NK-92 treated with Interleukin-12 subunit alpha and Interleukin-12 subunit beta, amount 100 ng/mL, for 24 hours (cell line): ENCODE measurements around the gene NME7.
"Not testable (repeated sequence)": the region's sequence is repeated elsewhere in the genome, so short reads cannot be mapped to it uniquely, and the experiment has no call there.

Experiments used
- DNase-seq: peaks from one replicate; lab custom pipeline; 2025; lab: John Stamatoyannopoulos, UW

Gene NME7

DNA sequence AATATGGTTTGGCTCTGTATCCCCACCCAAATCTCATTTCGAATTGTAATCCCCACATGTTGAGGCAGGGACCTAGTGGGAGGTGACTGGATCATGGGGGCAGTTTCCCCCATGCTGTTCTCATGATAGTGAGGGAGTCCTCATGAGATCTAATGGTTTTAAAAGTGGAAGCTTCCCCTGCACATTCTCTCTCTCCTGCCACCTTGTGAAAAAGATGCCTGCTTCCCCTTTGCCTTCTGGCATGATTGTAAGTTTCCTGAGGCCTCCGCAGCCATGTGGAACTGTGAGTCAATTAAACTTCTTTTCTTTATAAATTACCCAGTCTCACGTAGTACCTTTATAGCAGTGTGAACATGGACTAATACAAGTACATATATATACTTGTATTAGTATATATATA, 25.5 kb downstream of the NME7 start:
- DNase-seq = not testable (repeated sequence)

DNA sequence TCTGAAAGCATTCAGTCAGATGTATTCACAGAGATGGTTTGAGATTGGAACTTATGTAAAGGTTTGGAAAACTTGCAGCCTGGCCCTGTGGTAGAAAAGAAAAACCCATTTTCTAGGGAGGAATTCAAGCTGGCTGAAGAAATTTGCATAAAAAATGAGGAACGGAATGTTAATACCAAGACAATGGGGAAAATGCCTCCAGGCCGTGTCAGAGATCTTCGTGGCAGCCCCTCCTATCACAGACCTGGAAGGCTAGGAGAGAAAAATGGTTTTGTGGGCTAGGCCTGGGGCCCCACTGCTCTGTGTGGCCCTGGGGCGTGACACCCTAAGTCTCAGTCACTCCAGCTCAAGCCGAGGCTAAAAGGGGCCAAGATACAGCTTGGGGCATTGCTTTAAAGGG, 26.7 kb downstream of the NME7 start:
- no peak for DNase-seq

DNA sequence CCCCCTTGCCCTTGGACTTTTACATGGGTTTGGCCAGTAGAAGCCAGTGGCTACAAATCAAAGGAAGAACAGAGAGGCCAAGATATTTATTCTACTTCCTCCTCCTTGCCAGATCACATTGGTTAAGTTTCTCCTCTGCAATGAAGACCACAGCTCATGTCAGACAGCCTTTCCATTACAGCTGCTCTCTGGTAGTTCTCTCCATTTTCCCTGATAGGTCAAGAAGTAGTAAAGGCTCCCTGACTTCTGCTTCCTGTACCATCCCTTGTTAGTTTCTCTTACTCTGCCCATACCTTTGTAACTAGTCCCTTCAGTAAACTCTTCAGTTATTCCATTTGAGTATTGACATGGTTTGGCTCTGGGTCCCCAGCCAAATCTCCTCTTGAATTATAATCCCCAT, 27.8 kb downstream of the NME7 start:
- DNase-seq = no peak

DNA sequence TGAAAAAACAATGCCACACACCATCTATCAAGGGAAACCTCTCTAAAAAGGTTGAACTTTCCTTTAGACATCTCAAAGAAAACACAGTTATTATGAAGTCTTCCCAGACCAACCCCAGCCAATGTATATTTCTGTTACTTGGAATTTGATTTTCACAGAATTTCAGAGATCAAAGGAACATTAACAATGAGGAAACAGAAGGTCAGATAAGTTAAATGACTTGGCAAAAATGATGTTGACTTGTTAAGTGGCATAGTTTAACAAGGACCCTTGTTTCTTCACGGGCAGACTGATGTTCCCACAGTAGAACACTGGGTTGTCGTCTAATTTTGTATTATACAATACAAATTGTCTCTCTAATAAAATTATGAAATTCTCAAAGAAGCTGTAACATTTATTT, 29.0 kb downstream of the NME7 start:
- no peak for DNase-seq

DNA sequence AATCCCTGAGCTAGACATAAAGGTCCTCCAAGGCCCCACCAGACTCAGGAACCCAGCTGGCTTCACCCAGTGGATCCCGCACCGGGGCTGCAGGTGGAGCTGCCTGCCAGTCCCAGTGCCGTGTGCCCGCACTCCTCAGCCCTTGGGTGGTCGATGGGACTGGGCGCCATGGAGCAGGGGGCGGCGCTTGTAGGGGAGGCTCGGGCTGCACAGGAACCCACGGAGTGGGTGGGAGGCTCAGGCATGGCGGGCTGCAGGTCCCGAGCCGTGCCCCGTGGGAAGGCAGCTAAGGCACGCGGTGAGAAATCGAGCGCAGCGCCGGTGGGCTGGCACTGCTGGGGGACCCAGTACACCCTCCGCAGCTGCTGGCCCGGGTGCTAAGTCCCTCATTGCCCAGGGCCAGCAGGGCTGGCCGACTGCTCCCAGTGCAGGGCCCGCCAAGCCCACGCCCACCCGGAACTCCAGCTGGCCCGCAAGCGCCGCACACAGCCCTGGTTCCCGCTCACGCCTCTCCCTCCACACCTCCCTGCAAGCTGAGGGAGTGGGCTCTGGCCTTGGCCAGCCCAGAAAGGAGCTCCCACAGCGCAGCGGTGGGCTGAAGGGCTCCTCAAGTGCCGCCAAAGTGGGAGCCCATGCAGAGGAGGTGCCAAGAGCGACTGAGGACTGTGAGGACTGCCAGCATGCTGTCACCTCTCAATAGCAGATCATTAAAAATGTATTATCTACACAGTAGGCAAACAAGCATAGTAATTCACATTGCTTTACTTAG, 30.5 kb downstream of the NME7 start:
- DNase-seq = not testable (repeated sequence)

DNA sequence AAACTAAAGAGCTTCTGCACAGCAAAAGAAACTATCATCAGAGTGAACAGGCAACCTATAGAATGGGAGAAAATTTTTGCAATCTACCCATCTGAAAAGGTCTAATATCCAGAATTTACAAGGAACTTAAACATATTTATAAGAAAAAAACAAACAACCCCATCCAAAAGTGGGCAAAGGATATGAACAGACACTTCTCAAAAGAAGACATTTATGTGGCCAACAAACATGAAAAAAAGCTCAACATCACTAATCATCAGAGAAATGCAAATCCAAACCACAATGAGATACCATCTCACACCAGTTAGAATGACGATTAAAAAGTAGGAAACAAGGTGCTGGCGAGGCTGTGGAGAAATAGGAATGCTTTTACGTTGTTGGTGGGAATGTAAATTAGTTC, 32.9 kb downstream of the NME7 start:
- not testable (repeated sequence) for DNase-seq

DNA sequence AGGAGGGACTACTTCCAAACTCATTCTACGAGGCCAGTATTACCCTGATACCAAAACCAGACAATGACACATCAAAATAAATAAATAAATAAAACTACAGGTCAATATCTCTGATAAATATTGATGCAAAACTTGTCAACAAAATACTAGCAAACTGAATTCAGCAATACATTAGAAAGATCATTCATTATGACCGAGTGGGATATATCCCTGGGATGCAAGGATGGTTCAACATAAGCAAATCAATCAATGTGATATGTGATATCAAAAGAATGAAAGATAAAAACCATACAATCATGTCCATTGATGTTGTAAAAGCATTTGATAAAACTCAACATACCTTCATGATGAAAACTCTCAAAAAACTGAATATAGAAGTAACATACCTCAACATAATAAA, 36.7 kb downstream of the NME7 start:
- DNase-seq = no peak

DNA sequence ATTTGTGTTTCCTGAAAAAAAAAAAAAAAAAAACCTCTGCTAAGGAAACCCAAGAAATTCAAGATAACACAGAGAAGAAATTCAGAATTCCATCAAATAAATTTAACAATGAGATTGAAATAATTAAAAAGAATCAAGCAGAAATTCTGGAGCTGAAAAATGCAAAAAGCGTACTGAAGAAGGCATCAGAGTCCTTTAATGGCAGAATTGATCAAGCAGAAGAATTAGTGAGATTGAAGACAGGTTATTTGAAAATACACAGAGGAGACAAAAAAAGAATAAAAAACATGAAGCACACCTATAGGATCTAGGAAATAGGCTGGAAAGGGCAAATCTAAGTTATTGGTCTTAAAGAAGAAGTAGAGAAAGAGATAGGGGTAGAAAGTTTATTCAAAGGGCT, 38.2 kb downstream of the NME7 start:
- no peak for DNase-seq

DNA sequence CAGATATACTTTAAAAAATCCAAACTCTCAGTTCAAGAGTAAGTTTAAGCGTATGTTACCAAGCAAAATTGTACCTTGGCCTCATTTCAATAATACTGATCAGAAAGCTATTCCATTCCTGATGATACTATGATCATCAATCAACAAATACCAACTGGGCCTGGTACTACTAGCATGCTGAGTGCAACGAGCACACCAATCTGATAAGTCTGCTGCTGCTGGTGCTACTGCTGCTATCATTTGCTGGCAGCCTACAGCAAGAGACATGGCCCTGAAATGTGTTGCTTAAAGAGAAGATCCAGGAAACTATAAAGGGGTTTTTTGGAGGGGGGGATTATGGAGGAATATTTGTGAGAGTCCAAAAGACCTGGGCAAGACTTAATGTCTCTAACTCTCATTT, 39.7 kb downstream of the NME7 start:
- no peak for DNase-seq

DNA sequence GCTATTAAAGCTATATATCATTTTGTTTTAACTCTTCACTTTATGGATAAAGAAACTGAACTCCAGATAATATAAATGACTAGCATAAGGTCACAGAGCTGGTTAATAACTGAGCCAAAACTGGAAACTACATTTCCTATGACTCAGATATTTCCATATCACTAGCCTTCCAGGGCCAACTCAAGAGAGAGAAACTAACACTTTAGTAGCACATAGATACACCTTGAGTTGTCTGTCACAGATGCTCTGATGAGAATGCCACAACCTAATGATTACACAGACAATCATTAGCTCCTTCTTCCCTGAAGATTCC, 40.7 kb downstream of the NME7 start:
- no peak for DNase-seq

DNA sequence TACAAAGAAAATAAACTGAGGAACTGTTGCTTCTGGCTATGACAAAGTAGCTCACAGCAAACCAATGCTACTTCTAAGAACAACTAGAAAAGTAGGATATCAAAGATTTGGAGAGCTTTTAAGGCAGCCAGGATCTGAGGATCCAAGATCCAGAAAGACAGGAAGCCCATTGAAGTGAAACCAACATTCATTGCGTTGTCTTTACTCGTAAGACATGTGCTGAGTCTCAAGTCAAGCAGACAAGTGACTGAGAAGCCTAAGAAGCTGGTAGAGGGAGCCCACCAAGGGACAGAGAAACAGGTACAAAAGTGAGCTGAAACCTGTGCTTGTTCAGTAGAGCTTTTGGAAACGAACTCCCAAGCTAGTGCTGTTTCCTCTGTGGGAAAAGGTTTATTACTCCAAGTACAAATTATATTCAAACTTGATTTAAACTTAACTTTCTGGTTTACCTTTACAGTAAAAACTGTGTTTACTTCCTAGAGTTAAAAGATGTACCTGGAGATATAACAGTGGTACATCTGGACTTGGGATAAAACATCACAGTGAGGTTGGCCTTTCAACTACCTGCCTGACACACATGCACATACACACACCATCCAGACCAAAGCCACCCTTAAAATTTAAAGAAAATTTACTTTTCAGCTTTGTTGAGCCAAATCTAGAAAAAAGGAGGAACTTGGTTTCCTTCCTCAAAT, 41.2 kb downstream of the NME7 start:
- DNase-seq = no peak

DNA sequence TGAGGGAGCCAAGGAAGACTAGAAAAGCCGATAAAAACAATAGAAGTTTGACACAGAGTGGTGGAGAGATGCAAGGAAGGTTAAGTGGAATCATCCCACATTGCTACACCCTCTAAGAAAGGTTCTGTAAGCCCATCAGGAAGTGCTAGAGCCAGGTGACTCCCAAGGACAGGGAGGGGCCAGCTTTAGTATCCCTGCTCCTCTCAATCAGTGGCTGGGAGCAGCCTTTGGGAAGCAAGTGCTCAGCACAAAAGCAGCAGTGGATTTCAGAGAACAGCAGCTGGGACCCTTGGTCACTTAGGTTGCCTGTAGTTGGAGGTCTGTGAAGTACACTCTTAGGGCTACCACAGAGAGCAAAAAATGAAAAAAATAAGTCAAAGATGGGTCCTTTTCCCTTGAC, 42.5 kb downstream of the NME7 start:
- no peak for DNase-seq

DNA sequence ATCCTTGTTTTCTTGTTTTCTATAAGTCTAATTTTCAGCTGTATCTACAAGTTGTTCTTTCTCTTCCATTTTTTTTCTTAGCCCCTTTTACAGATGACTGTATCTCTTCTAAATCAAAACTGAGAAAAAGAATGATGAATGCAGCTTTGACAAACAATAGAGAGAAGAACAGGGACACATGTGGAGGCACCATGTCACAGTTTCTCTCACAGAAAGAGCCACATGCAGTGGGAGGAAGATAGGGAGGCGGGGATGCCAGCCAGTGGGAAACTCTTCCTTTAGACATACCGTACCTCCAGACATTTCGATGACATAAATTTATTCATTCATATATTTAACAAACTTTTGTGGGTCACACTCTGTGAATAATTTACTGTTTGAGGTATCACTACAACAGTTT, 45.5 kb downstream of the NME7 start:
- no peak for DNase-seq

DNA sequence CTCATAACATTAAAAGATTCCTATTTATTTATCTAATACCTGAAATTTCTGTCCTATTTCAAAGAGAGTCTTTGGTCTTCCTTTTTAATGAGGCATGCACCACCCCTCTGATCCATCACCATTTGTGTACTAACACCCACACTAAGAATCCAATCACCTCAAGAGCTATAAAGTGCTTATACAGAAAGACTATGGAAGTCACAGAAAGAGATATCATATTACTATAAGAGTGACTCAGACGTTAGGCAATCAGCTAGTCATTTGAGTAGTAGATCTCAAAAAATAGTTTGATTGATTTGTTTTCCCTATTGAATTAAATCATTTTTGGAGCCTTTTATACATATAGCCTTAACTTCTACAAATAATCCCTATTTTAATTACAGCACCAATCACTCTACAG, 46.1 kb downstream of the NME7 start:
- DNase-seq = no peak

DNA sequence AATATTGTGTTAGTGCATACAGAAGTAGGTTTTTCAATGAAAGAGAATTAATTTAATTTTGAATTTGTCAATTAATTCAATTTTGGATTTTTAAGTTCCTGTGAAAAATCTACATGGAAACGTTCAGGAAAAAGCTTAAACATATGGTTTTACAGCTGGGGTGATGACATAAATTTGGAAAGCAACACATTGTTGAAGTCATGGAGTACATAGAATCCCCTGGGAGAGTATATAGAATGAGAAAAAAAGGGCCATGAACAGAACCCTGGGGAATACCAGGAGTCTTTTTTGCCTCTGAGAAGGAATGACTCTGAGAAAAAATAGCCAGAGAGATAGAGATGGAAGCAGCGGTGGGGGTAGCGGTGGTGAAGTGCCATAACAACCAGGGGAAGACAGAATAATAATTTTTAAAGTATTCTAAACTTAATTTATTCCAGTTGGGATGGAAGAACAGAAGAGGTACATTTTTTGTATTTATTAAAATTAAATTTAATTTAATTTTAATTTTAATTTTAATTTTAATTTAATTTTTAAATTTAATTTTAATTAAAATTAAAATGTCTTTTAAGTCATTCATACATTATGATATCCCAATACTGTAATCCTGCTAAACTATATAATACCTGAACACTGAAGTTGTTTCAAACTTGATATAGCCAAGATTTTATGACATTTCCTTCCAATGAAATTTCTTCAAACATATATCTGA, 48.9 kb downstream of the NME7 start:
- DNase-seq = no peak

DNA sequence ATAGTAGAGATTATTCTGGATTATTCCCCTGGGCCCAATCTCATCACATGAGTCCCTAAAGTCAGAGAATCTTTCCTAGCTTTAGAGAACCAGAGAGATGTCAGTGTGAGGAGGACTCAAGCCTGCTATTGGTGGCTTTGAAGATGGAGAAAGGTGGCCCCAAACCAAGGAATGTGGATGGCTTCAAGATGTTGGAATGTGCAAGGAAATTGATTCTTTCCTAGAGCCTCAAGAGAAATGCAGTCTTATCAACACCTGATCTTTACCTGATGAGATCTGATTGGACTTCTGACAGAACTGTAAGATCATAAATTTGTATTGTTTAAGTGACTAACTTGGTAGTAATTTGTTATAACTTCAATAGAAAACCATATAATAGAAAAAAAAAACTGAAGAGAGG, 51.0 kb downstream of the NME7 start:
- no peak for DNase-seq

DNA sequence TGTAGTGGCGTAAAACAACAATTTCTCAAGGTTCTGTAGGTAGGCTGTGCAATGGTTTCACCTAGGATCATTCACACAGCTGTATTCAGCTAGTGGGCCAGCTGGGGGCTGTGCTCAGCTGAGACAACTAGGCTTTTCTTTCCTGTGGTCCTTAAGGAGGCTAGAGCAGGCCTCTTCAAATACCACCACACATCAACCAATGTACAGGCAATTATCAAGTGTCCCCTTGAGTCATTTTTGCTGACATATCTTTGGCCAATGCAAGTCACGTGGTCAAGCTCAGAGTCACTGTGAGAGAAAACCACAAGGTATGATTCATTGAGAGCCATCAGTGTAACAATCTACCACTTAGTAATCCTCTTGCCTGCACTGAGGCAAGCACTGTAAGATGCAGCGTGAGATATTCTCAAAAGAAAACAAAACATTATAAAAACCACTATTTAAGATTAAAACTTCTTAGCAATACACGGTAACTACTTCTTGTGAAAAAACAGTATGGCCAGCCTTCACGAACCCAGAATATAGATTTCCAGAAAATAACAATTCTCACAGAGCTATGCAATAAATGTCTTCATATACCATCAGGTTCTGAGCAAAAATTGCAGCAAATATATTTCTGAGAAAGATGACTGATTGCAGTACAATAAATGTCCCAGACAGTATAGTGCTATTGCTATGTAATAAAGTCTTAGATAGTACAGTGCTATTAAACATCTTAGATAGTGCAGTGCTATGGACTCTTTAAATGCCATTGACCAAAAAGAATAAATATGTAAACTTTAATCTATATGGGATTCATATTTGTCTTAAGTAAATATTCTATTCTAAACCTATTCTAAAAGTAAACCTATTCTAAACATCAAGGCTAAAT, 55.3 kb downstream of the NME7 start:
- peak; percentile 65 for DNase-seq

DNA sequence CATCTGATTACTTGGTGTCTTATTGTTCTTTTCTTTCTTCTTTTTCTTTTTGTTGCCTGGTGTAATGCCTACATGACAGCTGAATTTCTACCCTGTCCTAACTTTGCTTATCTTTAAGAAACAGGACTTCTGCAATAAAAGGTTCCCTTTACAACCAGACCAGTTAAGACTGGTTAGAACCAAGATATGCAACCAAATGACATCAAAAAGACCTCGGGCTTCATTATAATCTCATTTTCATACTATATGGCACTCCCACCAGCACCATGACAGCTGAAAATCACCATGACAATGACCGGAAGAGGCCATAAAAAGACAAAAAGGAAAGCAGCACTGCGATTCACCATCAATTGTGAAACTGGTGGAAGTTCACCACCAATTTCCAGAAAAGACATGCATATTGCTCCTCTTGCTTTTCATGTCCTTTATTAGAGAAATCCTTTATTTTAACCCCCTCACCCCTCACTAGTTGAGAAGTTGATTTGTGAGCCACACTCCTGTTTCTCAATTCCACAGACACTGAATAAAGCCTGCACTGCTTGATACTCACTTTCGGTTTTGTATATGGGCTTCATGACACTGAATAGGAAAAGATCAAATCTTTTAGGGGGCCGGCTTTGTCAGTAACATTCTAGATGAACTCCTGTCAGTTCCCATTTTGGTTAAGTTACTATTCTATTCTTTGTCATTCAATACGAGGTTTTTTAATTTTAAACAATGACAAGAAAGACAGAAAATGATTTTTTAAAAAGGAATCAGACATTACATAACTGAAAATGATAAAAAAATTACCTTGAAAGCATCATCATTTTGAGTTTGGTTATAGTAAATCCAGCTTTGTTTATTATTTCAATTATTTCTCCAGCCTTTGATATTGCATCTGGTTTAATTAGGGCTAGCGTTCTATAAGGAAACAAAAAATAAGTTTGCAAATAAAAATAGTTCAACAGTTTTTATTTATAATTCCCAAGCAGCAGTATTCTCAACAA, 58.1 kb downstream of the NME7 start:
- DNase-seq = no peak

DNA sequence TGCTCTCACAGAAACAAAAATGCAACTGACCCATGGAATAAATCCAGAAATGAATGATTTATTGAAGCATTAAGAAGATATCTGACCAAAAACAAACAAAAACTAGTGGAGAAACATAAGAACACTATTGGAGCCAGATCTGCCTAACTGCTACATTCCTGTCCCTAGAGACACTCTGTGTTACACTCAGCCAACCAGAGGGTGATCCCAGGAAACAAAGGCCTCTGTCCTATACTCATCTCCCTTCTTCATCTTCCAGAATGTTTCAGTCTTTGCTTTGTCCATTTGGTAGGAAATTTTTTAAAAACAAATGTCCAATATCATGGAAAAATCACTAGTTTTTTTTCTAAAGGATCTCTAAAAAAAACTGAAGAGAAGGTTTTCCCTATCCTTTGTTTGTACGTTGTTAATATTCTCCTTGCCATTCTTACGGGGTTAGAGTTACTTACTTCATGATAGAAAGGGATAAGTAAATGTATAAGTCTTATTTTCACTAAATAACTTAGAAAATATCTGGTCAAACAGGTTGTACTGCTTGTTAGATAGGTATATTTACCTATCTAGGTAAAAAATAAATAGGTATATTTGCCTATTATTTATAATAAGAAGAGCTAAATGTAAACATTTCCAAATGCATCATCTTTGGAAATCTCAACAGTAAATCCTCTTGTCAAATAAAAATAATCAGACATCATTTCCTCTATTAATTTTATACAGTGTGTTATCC, 59.1 kb downstream of the NME7 start:
- no peak for DNase-seq

DNA sequence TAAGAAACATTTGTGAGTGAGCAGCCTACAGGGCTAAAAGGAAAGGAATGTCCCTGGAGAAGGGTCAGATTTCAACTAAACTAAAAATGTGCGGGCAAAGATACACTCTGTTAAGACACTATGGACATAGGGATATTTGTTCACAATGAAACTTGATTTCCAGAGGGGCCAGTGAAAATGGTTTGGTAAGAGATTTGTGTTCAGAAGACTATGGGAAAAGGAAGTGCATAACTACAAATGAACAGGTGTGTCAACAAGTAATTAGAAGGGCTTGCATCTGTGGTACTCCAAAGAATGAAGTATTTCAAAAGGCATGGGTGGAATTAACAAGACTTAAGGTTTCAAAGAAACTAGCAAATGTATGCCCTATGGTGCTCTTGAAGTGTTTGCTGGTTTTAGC, 60.4 kb downstream of the NME7 start:
- no peak for DNase-seq

DNA sequence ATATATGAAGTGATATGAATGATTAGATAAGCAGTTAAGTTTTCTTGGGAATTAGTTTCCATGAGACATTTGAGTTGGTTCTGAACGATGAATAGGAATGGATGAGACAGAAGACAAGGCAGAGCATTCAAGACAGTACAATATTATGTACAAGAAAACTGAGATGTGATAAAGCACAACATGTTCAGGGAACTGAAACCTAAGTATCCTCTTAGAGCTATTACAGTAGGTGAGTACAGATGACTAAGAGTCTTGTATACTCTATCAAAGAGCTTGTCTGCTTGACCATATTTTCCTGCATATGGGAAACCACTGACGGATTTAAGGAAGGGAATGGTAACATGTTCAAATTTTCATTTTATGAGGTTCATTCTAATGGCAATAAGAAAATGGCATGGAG, 61.6 kb downstream of the NME7 start:
- DNase-seq = no peak
